Stomach (tissue), 4 donors: ENCODE data around the gene NKX6-2.

ENCODE experiments used
- EP300 ChIP-seq: sonication (generic); formaldehyde crosslinking; IDR thresholded peaks from one replicate; pipeline ENCODE4 v1.6.1; 2017; ENCODE audit warnings: antibody characterized with exemption
- POLR2A ChIP-seq, 4 donors: fragments of 450-650 bp; IDR thresholded peaks; one replicate each; pipeline ENCODE4 v1.6.1; 2016; ENCODE audit warnings: antibody characterized with exemption in 4 of 4, control low read depth in 2 of 4, mild to moderate bottlenecking in 1 of 4, moderate library complexity in 1 of 4
- TF ChIP-seq, protein P1 (sequence below), 7 experiments: fragments of 450-650 bp in 4 of 7; fragments of 200-600 bp in 3 of 7; sonication (generic) in 3 of 7; IDR thresholded peaks; one replicate each; pipeline ENCODE4 v1.5.1; 2016 to 2019; ENCODE audit warnings: antibody characterized with exemption in 7 of 7, control low read depth in 2 of 7, mild to moderate bottlenecking in 1 of 7

GRCh38 chr10:132814469-132814856 is 28.5 kb upstream of the NKX6-2 start:
- TF ChIP-seq, protein P1, sequence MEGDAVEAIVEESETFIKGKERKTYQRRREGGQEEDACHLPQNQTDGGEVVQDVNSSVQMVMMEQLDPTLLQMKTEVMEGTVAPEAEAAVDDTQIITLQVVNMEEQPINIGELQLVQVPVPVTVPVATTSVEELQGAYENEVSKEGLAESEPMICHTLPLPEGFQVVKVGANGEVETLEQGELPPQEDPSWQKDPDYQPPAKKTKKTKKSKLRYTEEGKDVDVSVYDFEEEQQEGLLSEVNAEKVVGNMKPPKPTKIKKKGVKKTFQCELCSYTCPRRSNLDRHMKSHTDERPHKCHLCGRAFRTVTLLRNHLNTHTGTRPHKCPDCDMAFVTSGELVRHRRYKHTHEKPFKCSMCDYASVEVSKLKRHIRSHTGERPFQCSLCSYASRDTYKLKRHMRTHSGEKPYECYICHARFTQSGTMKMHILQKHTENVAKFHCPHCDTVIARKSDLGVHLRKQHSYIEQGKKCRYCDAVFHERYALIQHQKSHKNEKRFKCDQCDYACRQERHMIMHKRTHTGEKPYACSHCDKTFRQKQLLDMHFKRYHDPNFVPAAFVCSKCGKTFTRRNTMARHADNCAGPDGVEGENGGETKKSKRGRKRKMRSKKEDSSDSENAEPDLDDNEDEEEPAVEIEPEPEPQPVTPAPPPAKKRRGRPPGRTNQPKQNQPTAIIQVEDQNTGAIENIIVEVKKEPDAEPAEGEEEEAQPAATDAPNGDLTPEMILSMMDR (IDR thresholded peaks at IDR 0.05) = no peak
- TF ChIP-seq POLR2A (IDR thresholded peaks at IDR 0.05) (no peak), EP300 (no peak)
